Thyroid gland (tissue), 4 donors: ENCODE measurements around the gene PXDN. TPM values are rescaled to one million over a fixed set of nuclear protein-coding genes. Genes with fewer than 3 reads are reported as not detected.

Experiments
- DNase-seq, 2 donors: peaks; one replicate each; pipeline ENCODE4 v3.0.0-alpha.2; 2019
- H3K27ac ChIP-seq, 3 donors: fragments of 200-600 bp; sonication (generic); 1 replicate in 2 of 3; 2 replicates in 1 of 3; pipeline ENCODE4 v1.5.1; 2016 to 2019; ENCODE audit warnings: mild to moderate bottlenecking in 1 of 3, moderate library complexity in 1 of 3
- H3K27me3 ChIP-seq: fragments of 200-600 bp; sonication (generic); one replicate; pipeline ENCODE4 v1.5.1; 2019
- H3K36me3 ChIP-seq, 2 donors: fragments of 200-600 bp; sonication (generic); one replicate each; pipeline ENCODE4 v1.5.1; 2016 to 2019
- H3K4me1 ChIP-seq, 2 donors: fragments of 200-600 bp; sonication (generic); one replicate each; pipeline ENCODE4 v1.5.1; 2017 to 2019
- H3K4me3 ChIP-seq, 3 donors: fragments of 200-600 bp; sonication (generic); replicated peaks in 1 of 3; 1 replicate in 2 of 3; 2 replicates in 1 of 3; pipeline ENCODE4 v1.5.1; 2016; ENCODE audit warnings: mild to moderate bottlenecking in 1 of 3
- H3K9me3 ChIP-seq: fragments of 200-600 bp; sonication (generic); one replicate; pipeline ENCODE4 v1.5.1; 2017
- POLR2A ChIP-seq, 2 donors: fragments of 450-650 bp; IDR thresholded peaks; one replicate each; pipeline ENCODE4 v1.6.1; 2017; ENCODE audit warnings: antibody characterized with exemption in 2 of 2, mild to moderate bottlenecking in 2 of 2, moderate library complexity in 1 of 2
- WGBS, 2 donors: methylation state at CpG; one replicate each; pipeline ENCODE4 v1.1.5; 2017; 5-methylcytosine and 5-hydroxymethylcytosine counted together
- intact Hi-C: fragments of 100-400 bp; cut with DNase I; formaldehyde crosslinking; loops from one replicate; pipeline ENCODE4 v1.15.1; 2023
- total RNA-seq, 4 donors: library from RNA; depleted of rRNA; stranded (reverse); fragments of >200 nt; gene quantifications; one replicate each; pipeline ENCODE4 v1.2.3, GENCODE V29; 2016
- TF ChIP-seq, protein P1 (sequence below), 6 experiments: fragments of 200-600 bp in 3 of 6; fragments of 450-650 bp in 3 of 6; sonication (generic) in 3 of 6; IDR thresholded peaks; one replicate each; pipeline ENCODE4 v1.5.1; 2016 to 2019; ENCODE audit warnings: antibody characterized with exemption in 6 of 6, mild to moderate bottlenecking in 2 of 6, inconsistent platforms in 1 of 6, moderate library complexity in 1 of 6

Gene PXDN
- total RNA-seq, 4 donors from 2014 or later = 6.9 to 17.3 (median 13.6) TPM

DNA sequence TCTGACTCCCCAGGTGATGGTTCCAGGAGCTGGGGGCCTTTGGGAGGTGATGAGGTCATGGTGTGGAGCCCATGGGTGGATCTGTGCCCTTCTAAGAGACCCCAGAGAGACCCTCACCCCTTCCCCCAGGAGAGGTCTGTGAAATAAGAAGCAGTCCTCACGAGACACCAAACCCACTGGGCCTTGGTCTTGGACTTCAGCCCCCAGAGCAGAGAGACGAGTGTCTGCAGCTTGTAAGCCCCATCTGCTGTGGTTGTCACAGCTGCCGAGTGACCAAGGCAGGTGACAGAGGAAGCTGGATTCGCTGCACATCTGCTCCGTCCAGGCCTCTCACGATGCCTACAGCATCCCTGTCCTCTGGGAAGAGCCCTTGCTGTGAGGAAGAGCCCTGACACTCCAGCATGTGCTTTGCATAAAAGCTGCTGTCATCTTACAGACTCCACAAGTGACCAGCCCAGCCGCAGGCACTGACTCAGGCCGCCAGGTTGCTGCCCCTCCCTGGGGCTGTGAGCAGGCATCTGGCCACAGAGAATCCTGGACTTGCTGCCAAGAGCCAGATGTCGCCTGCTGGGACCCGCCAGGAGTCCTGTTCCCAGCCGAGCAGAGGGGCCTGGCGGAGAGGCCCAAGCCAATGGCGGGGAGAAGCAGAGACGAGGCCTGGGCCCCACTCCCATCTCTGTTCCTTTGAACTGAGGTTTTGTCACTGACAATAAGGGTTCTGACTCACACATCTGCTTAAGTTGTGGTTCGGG, 150.8 kb downstream of the PXDN start:
- no peak overlapping the region for H3K4me3 ChIP-seq
- H3K4me1 ChIP-seq = peaks cover 0 to 19% of the 10 kb centered on the region in 2 donors
- intact Hi-C loops = loop anchor here (5.0 kb wide), 2 partner anchors 154 to 179 kb away; no protein-coding TSS in a partner anchor
- H3K27me3 ChIP-seq = no peaks in the 10 kb centered on the region
- no peaks in the 10 kb centered on the region for H3K36me3 ChIP-seq
- WGBS, 2 donors = 73 to 82% methylated on average over 10 of the region's 15 CpGs
- no peak overlapping the region for H3K27ac ChIP-seq
- no peak for DNase-seq
- TF ChIP-seq POLR2A (IDR thresholded peaks at IDR 0.05) = no peak
- TF ChIP-seq, protein P1, sequence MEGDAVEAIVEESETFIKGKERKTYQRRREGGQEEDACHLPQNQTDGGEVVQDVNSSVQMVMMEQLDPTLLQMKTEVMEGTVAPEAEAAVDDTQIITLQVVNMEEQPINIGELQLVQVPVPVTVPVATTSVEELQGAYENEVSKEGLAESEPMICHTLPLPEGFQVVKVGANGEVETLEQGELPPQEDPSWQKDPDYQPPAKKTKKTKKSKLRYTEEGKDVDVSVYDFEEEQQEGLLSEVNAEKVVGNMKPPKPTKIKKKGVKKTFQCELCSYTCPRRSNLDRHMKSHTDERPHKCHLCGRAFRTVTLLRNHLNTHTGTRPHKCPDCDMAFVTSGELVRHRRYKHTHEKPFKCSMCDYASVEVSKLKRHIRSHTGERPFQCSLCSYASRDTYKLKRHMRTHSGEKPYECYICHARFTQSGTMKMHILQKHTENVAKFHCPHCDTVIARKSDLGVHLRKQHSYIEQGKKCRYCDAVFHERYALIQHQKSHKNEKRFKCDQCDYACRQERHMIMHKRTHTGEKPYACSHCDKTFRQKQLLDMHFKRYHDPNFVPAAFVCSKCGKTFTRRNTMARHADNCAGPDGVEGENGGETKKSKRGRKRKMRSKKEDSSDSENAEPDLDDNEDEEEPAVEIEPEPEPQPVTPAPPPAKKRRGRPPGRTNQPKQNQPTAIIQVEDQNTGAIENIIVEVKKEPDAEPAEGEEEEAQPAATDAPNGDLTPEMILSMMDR (IDR thresholded peaks at IDR 0.05) = no peak
- H3K9me3 ChIP-seq = no peaks in the 10 kb centered on the region

DNA sequence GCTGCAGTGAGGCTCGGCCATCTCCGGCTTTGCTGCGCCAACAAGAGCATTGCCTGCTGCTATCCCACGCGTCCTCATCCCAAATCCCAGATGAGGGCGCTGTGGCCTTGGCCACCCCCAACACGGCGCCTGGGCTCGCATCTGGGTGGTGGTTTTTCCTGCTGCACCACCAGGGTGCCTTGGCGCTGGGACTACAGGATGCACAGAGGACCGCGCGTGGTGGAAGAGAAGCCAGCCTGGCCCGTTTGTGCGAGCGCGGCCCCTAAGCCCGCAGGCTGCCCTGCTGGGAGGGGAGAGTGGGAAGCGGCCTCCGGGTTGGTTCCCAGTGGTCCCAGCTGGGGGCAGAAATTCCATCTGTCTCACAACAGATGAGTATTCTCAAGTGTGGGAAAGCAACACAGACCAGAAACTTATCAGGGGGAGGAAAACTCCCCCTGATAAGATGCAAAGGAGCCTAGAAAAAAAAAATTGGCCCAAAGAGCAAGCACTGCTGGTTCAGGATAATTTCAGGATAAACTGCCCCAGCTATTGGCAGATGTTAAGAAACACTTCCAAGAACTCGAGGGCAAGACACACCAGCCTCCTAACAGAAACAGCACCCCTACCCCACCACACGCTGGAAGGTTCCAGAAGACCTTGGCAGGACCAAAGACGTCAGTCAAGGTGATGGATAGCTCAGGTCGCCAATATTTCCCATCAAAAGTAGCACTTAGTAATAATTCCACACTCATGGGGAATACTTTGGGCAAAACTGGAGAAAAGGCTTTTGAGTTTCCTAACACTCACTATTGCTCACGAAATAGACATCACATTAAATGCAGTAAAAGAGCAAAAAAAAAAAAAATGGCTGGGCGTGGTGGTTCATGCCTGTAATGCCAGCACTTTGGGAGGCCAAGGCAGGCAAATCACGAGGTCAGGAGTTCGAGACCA, 152.1 kb downstream of the PXDN start:
- WGBS, 2 donors = 44 to 76% methylated on average over 9 to 22 of the region's 28 CpGs
- no peaks in the 10 kb centered on the region for H3K36me3 ChIP-seq
- no peaks in the 10 kb centered on the region for H3K9me3 ChIP-seq
- H3K4me3 ChIP-seq = no peak overlapping the region
- peaks cover 0 to 19% of the 10 kb centered on the region in 2 donors for H3K4me1 ChIP-seq
- intact Hi-C loops = loop anchor here (5.0 kb wide), 2 partner anchors 155 to 180 kb away; no protein-coding TSS in a partner anchor
- H3K27me3 ChIP-seq = no peaks in the 10 kb centered on the region
- peak; percentile 62 to 63 for DNase-seq
- no peak overlapping the region for H3K27ac ChIP-seq
- TF ChIP-seq, protein P1 (IDR thresholded peaks at IDR 0.05) = peak in 5 of 6 experiments; percentile 18 to 83 (median 58)
- no peak for TF ChIP-seq POLR2A (IDR thresholded peaks at IDR 0.05)

DNA sequence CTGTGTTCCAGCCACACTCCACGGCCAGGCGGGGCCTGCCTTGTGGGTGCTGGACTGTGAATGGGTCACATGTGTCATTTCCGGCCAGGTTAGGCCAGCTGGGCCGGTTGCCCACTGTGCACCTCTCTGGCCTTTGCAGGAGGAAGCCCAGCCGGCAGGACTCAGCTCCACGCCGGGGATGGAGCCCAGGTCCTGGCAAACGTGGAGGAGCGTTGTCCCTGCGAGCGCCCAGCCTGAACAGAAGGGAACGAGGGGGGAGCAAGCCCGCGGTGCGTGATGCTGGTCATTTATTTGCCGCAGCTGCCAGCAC, 152.9 kb downstream of the PXDN start:
- TF ChIP-seq, protein P1 (IDR thresholded peaks at IDR 0.05) = no peak
- TF ChIP-seq POLR2A (IDR thresholded peaks at IDR 0.05) = no peak
- H3K27me3 ChIP-seq = no peaks in the 10 kb centered on the region
- peaks cover 0 to 19% of the 10 kb centered on the region in 2 donors for H3K4me1 ChIP-seq
- no peak for DNase-seq
- H3K27ac ChIP-seq = no peak overlapping the region
- intact Hi-C loops = loop anchor here (5.0 kb wide), 2 partner anchors 156 to 181 kb away; no protein-coding TSS in a partner anchor
- no peak overlapping the region for H3K4me3 ChIP-seq
- 51 to 69% methylated on average over 5 to 16 of the region's 16 CpGs for WGBS, 2 donors
- no peaks in the 10 kb centered on the region for H3K36me3 ChIP-seq
- H3K9me3 ChIP-seq = no peaks in the 10 kb centered on the region

DNA sequence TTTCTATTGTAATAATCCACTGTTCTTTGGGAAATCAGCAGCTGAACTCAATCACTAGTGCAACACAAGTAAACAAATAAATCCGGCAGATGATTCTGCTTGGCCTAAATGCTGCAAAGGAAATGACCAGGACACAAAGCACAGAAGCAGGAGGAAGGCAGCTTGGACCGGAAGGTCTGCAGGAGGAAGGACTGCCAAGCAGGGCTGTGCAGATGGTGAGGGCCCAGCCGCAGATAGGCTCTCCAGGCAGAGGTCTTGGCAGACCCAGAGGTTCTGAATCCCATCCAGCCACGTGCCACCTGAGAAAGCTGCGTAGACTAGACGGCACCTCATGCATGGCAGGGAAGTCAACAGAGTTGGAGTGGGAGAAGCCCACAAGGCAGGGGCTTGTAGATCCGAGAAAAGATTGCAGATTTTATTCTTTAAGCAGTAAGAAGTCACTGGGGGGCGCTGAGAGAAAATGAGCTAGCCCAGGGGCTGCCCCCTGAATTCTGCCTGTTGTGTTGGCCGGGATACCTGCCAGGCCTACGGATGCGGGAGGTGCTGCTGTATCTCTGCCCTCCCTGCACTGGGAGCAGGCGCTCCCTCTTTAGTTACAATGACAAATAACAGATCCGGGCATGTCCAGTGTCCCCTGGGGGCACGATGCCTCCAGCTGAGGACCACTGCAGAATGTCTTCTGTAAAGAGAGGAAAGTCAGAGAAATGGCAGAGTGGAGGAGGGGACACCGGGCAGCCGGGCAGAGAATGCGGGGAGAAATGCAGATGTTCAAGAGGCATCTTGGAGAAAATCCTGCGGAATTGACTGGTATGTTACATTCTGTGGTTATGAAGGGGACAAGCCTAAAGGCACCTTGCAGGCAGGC, 153.5 kb downstream of the PXDN start:
- no peak for DNase-seq
- no peak for TF ChIP-seq POLR2A (IDR thresholded peaks at IDR 0.05)
- TF ChIP-seq, protein P1 (IDR thresholded peaks at IDR 0.05) = no peak
- Histone ChIP-seq H3K9me3 (no peaks in the 10 kb centered on the region), H3K4me3 (no peak overlapping the region), H3K4me1 (peaks cover 0 to 19% of the 10 kb centered on the region in 2 donors), H3K27me3 (no peaks in the 10 kb centered on the region), H3K27ac (no peak overlapping the region), H3K36me3 (no peaks in the 10 kb centered on the region)
- WGBS, 2 donors = 52 to 60% methylated on average over 18 of the region's 18 CpGs
- intact Hi-C loops = loop anchor here (5.0 kb wide), 2 partner anchors 156 to 181 kb away; no protein-coding TSS in a partner anchor
